Activated naive CD4-positive, alpha-beta T cell treated with anti-CD3 and anti-CD28 coated beads, Interleukin-2, amount 50 U/mL, for 72 hours (primary cell): Measurements from ENCODE around the gene LGALS12. TPM values are rescaled to one million over a fixed set of nuclear protein-coding genes. Genes with fewer than 3 reads are reported as not detected.
"Not testable (repeated sequence)": the region's sequence is repeated elsewhere in the genome, so short reads cannot be mapped to it uniquely, and the experiment has no call there.

Source experiments
- ATAC-seq, 2 donors: fragments of 150-1000 bp; cut with Tn5 transposase; 2 replicates each; pipeline ENCODE4 v1.10.0; 2021; ENCODE audit warnings: mild to moderate bottlenecking in 2 of 2, moderate library complexity in 2 of 2
- DNase-seq, 2 donors: peaks; one replicate each; pipeline ENCODE4 v3.0.0; 2021 to 2022; ENCODE audit warnings: low spot score in 2 of 2
- H3K27ac Mint-ChIP-seq, 2 donors: one replicate each; pipeline ENCODE4 v1.8.0; 2022; ENCODE audit warnings: mild to moderate bottlenecking in 2 of 2, mixed read lengths in 2 of 2
- H3K36me3 Mint-ChIP-seq, 2 donors: one replicate each; pipeline ENCODE4 v1.8.0; 2022; ENCODE audit warnings: mixed read lengths in 2 of 2
- H3K9me3 Mint-ChIP-seq, 2 donors: one replicate each; pipeline ENCODE4 v1.8.0; 2022; ENCODE audit warnings: mixed read lengths in 2 of 2
- total RNA-seq, 2 donors: library from RNA; stranded (reverse); gene quantifications; one replicate each; pipeline ENCODE4 v1.2.3, GENCODE V29; 2022

LGALS12 gene
- total RNA-seq, 2 donors from 2014 or later: not detected

DNA sequence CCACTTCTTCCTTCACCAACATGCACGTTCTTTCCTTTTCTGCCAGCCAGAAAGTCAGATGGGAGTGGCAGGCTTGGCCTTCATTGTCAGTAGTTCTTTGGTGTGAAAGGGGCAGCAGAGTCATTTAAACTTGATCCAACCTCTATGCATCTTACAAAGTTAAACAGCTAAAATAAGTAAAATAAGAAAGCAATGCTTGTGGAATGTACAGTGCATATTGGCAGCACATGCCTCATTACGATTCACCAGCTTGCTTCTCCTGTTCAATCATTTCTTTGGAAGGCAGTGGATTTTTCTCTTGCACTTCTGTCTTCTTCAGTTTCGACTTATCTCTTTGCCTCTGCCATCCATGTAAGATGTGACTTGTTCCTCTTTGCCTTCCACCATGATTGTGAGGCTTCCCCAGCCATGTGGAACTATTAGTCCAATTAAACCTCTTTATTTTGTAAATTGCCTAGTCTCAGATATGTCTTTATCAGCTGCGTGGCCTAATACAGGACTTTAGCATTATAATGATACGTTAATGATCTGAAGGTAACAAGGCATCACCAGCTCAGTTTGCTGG, 14.8 kb downstream of the LGALS12 start:
- Mint-ChIP-seq H3K36me3 (peaks cover 0 to 9% of the 10 kb centered on the region in 2 donors), H3K27ac (peak overlapping the region in 1 of 2 donors; percentile 10), H3K9me3 (peaks cover 0 to 6% of the 10 kb centered on the region in 2 donors)
- no peak for ATAC-seq
- no peak for DNase-seq

DNA sequence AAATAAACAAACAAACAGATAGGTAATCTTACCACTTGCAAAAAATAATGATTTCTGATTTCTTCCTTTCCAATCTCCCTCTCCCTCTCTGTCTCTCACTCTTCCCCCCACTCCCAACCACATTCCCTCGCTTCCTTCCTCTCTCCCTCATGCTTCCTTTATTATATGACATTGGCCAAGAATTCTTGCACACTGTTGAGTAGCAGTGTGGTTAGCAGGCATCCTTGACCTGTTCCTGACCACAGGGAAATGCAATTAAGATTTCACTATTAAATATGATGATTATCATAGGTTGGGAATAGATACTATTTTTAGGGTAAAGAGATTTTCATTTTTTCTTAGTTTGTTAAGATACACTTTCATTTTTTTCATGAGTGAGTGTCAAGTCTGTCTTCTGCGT, 16.0 kb downstream of the LGALS12 start:
- H3K27ac Mint-ChIP-seq: no peak overlapping the region
- DNase-seq (no peak), ATAC-seq (no peak)
- H3K36me3 Mint-ChIP-seq: peaks cover 0 to 9% of the 10 kb centered on the region in 2 donors
- peaks cover 0 to 6% of the 10 kb centered on the region in 2 donors for H3K9me3 Mint-ChIP-seq

DNA sequence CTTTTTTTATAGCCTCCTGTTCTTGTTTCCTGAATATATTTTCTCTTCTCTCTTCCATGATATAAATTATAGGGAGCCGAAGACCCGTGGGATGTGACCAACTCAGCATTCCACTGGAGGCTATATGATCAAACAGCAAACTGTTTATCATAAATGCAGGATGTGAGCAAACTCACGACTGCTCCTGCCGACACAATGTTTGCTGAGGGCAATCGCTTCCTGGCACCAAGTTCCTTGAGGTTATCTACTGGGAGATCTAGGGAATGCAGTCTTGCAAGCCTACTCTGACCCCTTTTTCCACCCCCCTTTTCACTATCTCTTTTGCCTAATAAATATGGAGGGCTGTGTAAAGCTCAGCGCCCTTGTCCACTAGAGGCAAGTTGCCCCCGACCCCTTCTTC, 17.3 kb downstream of the LGALS12 start:
- ATAC-seq (no peak), DNase-seq (no peak)
- H3K36me3 Mint-ChIP-seq: peaks cover 0 to 9% of the 10 kb centered on the region in 2 donors
- no peak overlapping the region for H3K27ac Mint-ChIP-seq
- peaks cover 0 to 6% of the 10 kb centered on the region in 2 donors for H3K9me3 Mint-ChIP-seq

DNA sequence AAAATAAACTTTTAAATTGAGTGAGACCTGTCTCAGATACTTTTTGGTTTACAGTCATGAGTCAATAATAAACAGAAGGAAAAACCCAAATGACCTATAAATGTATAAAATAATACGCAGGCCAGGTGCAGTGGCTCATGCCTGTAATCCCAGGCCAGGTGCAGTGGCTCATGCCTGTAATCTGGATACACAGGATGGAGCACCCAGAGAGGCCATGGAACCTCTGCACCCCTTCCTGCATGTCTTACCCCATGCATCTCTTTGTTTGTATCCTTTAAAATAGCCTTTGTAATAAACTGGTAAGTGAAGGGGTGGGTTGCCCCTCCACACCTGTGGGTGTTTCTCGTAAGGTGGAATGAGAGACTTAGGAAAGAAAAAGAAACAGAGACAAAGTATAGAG, 21.8 kb downstream of the LGALS12 start:
- Mint-ChIP-seq H3K9me3 (no peaks in the 10 kb centered on the region), H3K36me3 (peaks cover 0 to 9% of the 10 kb centered on the region in 2 donors), H3K27ac (no peak overlapping the region)
- no peak for DNase-seq
- ATAC-seq: no peak

DNA sequence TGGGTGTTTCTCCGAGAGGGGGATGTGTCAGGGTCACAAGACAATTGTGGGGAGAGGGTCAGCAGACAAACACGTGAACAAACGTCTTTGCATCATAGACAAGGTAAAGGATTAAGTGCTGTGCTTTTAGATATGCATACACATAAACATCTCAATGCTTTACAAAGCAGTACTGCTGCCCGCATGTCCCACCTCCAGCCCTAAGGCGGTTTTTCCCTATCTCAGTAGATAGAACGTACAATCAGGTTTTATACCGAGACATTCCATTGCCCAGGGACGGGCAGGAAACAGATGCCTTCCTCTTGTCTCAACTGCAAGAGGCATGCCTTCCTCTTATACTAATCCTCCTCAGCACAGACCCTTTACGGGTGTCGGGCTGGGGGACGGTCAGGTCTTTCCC, 22.3 kb downstream of the LGALS12 start:
- not testable (repeated sequence) for H3K36me3 Mint-ChIP-seq, ATAC-seq, H3K9me3 Mint-ChIP-seq, H3K27ac Mint-ChIP-seq, DNase-seq

DNA sequence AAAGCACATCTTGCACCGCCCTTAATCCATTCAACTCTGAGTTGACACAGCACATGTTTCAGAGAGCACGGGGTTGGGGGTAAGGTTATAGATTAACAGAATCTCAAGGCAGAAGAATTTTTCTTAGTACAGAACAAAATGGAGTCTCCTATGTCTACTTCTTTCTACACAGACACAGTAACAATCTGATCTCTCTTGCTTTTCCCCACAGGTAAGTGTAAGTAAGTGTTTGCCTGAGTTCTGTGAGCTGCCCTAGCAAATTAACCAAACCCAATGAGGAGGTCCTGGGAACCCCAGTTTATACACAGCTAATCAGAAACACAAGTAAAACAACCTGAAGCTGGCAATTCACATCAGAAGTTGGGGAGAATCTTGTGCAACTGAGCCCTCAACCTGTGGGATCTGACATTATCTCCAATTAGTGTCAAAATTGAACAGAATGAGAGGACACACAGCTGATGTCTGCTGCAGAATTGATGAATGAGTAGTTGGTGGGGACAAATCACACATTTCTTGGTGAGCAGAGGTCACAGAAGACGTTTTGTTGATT, 22.9 kb downstream of the LGALS12 start:
- not testable (repeated sequence) for H3K27ac Mint-ChIP-seq, H3K9me3 Mint-ChIP-seq, H3K36me3 Mint-ChIP-seq, ATAC-seq, DNase-seq

DNA sequence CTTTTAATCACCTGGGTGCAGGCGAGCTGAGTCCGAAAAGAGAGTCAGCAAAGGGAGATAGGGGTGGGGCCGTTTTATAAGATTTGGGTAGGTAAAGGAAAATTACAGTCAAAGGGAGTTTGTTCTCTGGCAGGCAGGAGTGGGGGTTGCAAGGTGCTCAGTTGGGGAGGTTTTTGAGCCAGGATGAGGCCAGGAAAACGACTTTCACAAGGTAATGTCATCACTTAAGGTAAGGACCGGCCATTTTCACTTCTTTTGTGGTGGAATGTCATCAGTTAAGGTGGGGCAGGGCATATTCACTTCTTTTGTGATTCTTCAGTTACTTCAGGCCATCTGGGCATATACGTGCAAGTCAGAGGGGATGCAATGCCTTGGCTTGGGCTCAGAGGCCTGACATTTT, 23.5 kb downstream of the LGALS12 start:
- H3K36me3 Mint-ChIP-seq, H3K27ac Mint-ChIP-seq, DNase-seq, ATAC-seq, H3K9me3 Mint-ChIP-seq: not testable (repeated sequence)

DNA sequence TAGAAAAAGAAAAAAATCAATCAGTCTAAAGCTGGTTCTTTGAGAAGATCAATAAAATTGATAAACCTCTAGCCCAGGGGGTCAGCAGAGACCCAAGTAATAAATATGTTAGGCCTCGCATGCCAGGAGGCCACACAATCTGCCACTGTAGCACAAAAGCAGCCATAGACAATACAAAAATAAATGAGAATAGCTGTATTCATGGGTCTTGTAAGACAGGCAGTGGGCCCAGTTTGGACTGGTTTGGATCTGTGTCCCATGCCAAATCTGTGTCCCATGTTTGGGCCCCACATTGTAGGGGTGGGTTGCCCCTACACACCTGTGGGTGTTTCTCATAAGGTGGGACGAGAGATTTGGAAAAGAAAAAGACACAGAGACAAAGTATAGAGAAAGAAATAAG, 24.1 kb downstream of the LGALS12 start:
- H3K36me3 Mint-ChIP-seq: no peaks in the 10 kb centered on the region
- DNase-seq (no peak), ATAC-seq (no peak)
- no peaks in the 10 kb centered on the region for H3K9me3 Mint-ChIP-seq
- no peak overlapping the region for H3K27ac Mint-ChIP-seq

DNA sequence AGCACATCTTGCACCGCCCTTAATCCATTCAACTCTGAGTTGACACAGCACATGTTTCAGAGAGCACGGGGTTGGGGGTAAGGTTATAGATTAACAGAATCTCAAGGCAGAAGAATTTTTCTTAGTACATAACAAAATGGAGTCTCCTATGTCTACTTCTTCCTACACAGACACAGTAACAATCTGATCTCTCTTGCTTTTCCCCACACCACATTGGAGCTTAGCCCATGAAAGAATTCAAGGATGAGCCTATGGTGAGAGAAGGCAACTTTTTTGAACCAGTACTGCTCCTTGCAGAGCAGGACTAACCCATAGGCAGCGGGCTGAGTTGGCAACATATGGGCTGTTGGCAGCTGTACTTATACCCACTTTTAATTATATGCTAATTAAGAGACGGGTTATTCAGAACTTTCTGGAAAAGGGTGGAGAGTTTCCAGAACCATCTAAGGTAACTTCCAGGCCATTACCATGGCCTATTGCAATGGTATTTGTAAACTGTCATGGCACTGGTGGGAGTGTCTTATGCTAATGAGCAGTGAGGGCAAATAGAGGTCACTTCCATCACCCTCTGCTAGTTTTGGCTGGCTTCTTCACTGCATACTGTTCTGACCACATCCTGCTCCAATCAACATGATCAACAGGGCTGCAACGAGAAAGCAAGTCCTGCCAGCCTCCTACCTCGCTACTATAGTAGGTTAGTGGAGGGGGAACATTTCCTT, 25.3 kb downstream of the LGALS12 start:
- ATAC-seq: peak; percentile 75 to 80
- H3K27ac Mint-ChIP-seq: peak overlapping the region; percentile 26 to 44
- DNase-seq, H3K36me3 Mint-ChIP-seq, H3K9me3 Mint-ChIP-seq: not testable (repeated sequence)

DNA sequence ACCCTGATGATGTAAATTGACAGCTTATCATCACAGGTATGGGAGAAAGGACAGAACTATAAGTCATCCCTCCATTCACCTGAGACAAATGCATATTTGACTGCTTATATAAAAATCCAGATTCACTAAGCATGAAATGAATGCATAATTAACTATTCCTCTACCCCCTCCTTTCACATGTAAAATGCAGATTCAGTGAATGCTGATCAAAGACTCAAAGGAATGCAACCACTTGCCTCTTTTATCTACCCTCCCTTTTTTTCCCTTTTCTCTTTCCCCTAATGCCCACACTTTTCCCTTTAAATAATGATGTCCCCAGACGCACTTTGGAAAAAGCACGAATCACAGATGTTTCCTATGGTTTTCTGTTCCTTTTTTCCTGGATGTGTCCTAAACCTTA, 26.2 kb downstream of the LGALS12 start:
- Mint-ChIP-seq H3K36me3 (no peaks in the 10 kb centered on the region), H3K9me3 (no peaks in the 10 kb centered on the region), H3K27ac (peak overlapping the region in 1 of 2 donors; percentile 44)
- ATAC-seq (no peak), DNase-seq (no peak)

DNA sequence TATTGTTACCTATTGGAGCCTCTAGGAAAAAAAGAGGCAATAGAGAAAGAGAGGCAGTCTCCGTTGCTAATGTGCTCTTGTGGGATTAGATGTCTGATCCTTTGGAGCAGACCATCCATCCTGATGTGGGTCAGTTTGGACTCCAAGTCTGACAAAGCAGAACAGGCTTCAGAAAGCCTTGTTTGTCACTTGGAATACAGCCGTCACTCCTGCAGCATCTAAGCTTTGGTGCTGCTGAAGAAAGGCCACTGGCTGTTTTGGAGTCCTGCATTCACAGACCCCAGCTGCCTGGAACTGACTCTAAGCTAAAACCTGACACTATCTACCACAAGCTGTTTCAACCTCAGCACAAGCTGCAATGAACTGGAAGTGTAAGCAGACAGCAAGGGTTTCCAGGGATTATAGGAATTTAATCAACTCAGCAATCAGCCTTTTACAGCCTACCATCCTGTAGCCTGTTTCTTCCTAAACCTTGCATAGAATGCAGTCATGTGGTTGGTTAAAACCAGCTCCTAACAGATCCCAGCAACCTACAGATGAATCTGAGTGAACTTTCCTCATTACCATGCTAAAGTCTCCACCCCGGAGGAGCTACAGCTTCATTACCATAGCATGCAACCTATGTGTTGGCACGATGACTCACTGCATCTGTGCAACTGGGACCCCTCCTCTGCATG, 27.1 kb downstream of the LGALS12 start:
- ATAC-seq (no peak), DNase-seq (no peak)
- H3K9me3 Mint-ChIP-seq: no peaks in the 10 kb centered on the region
- H3K27ac Mint-ChIP-seq: no peak overlapping the region
- no peaks in the 10 kb centered on the region for H3K36me3 Mint-ChIP-seq

DNA sequence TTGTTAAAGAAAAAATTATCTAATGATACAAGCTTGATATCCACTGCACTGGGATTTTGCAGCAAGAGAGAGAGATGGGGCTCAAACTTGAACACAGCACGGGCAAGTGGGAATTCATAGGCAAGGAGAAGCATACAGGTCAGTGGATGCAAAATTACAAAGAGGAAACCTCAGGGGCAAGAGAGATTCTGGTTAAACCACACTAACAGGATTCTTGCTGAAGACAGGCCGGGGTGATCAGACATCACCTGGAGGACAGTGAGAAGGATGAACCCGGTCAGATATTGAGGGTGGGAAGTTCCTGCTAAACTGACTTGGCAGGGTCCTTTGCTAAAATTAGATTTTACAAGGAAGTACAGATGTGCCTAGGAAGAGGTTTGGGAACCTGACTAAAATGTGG, 28.2 kb downstream of the LGALS12 start:
- ATAC-seq: no peak
- peak overlapping the region in 1 of 2 donors; percentile 18 for H3K27ac Mint-ChIP-seq

DNA sequence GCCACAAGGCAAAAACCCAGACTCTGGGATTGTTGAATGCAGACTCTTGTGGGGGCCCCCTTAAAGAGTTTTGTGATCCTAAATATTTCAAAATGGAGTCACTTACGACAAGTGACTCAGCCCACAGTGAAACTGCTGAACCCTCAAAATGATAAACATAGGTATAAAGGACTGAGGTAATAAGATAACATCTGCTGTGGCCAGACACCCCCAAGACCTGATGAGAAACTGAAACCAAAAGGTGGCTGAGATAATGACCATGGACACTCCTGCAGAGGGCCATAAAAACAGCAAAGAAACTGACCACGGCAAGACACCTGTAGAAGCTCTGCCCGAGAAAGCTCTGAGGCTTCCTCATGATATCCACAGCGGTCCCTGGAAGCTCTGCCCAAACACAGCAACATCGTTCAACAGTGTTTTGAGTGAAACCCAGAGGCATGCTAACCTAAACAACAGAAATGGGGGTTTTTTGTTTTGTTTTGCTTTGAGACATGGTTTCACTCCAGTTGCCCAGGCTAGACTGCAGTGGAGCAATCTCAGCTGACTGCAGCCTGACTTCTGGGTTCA, 29.1 kb downstream of the LGALS12 start:
- no peaks in the 10 kb centered on the region for H3K9me3 Mint-ChIP-seq
- no peaks in the 10 kb centered on the region for H3K36me3 Mint-ChIP-seq
- DNase-seq (no peak), ATAC-seq (peak; percentile 19 to 46)
- H3K27ac Mint-ChIP-seq: peak overlapping the region in 1 of 2 donors; percentile 92

More for the DNA sequence above, 28.2 kb downstream of the LGALS12 start:
- DNase-seq: no peak
- no peaks in the 10 kb centered on the region for H3K36me3 Mint-ChIP-seq
- no peaks in the 10 kb centered on the region for H3K9me3 Mint-ChIP-seq

DNA sequence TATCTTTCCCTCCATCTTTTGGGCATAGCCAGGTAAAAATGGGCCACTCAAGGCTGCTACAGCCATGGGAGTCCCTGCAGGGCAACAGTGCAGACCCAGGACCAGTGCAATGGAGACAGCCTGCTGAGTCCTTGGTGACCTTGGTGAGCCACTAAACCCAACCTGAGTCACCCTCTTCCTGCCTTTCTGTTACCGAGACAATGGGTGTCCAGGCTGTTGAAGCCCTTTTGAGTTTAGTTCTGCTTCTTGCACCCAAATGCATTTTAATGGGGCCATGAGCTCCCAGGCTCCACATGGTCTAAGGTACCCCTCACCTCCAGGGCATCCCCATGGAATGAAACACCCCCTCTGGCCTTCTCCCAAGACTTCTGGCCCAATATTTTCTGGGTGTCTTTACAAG, 29.9 kb downstream of the LGALS12 start:
- DNase-seq (no peak), ATAC-seq (peak; percentile 55 to 72)
- no peaks in the 10 kb centered on the region for H3K9me3 Mint-ChIP-seq
- peak overlapping the region; percentile 92 to 98 for H3K27ac Mint-ChIP-seq
- H3K36me3 Mint-ChIP-seq: no peaks in the 10 kb centered on the region

DNA sequence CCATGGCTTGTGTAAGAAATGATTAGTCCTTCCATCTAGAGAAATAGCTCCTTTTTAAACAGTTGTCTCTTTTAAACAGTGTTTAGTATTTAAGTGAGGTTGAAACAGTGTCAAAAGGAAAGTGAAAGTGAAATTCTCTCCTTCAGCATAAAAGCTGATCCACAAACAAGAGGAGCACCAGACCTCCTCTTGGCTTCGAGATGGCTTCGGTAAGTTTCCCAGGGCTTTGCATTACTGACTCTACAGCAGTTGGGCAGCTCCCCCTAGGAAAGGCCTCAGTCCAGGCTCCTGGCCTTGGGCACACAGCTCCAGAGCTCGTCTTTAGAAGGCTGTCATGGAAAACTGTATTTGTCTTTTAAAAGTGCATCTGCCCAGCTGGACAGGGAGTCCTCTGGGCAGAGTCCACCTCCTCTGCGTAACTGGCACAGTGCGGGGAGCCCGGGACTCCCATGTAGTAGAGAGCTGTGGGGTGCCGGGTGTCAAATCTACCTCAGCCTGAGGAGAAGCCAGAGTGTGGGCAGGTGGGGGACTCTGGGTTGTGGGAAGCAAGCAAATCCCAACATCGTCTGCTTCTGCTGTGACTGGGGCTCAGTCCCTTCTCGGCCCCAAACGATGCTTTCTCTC, 30.9 kb downstream of the LGALS12 start, which contains the start of gene PLAAT4:
TSS of gene PLAAT4 (plus strand) at position 140 of the 624 bp plus-strand sequence. CDS start at position 201, 61 bp downstream.
- DNase-seq (no peak), ATAC-seq (peak; percentile 43 to 62)
- Mint-ChIP-seq H3K27ac (peak within 1 kb of the TSS; percentile 92 to 98), H3K36me3 (no peaks in the 10 kb centered on the region), H3K9me3 (no peaks in the 10 kb centered on the region)

DNA sequence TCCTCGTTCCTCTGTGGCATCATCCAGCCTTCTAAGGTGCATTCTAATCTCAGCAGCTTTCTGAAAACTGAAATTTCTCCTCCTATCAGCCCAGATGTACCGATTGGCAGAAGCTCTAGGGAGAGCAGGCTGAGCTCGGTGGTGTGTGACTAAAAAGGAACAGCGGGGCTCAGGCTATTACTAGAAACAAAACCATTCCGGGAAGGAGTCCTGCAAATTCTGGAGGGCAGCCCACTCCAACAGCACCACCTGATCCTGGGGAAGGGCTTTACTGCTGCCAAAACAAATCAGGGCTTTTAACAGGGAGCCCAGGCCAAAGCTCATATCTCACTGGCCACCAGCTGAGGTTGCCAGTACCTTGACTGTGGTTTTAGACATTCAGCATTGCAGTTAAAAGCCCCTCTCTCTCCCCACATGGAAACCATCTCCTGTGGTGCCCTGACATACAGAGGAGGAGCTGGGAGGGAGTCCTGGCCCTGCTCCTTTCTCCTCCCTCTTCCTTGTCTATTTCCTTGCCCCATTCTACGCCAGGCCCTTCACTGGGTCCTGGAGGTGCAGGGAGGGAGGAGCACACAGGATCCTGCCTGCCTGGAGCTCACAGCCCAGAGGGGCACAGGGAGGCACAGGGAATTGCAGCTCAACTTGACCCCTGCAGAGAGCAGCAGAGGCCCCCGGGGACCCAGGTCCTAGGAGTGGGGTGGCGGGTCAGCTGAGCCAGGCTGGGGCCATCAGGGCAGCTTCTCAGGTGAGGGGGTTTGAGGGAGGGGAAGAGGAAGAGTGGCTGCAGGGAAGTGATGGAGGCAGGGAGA, 31.6 kb downstream of the LGALS12 start:
- peak overlapping the region; percentile 92 to 98 for H3K27ac Mint-ChIP-seq
- no peak for DNase-seq
- H3K9me3 Mint-ChIP-seq: no peaks in the 10 kb centered on the region
- H3K36me3 Mint-ChIP-seq: no peaks in the 10 kb centered on the region
- peak; percentile 56 to 61 for ATAC-seq
